H1 (cell line): ENCODE data around the gene CIC. TPM values are rescaled to one million over a fixed set of nuclear protein-coding genes. Genes with fewer than 3 reads are reported as not detected.

ENCODE experiments used
- ATF2 ChIP-seq: IDR thresholded peaks from 2 replicates; pipeline ENCODE4 v1.6.1; 2012; ENCODE audit warnings: low read length, inconsistent platforms
- CTCF ChIP-seq, 3 experiments: IDR thresholded peaks; 1 replicate in 2 of 3; 2 replicates in 1 of 3; pipeline versions ENCODE4 v1.5.1 to v1.6.1; 2011; ENCODE audit warnings: low read length in 3 of 3, mild to moderate bottlenecking in 3 of 3, inconsistent platforms in 2 of 3, low read depth in 1 of 3, moderate library complexity in 1 of 3; ENCODE audit not compliant: insufficient read depth in 1 of 3; ENCODE audit errors: control extremely low read depth in 1 of 3
- polyA plus RNA-seq, 7 experiments: library from polyadenylated mRNA; depleted of rRNA in 3 of 7; stranded (reverse) in 5 of 7; unstranded in 2 of 7; fragments of >200 nt in 5 of 7; fragments of 200-250 nt in 2 of 7; gene quantifications; 1 replicate in 5 of 7; 2 replicates in 1 of 7; 4 replicates in 1 of 7; pipeline versions ENCODE4 v1.2.1 to v1.2.3, GENCODE V29; 2011 to 2013; ENCODE audit warnings: missing spikeins in 2 of 7, mixed read lengths in 2 of 7
- total RNA-seq: library from RNA; stranded (reverse); fragmentation: NEBNext Ultra II Directional; extraction: Animal tissue kit (Norgen Biotek cat#: 25700); gene quantifications from 2 replicates; pipeline ENCODE4 v1.2.1, GENCODE V29; 2021

The CIC gene
- total and polyA plus RNA-seq, 2 of the 8 experiments (the other 6 are each of a cell fraction or from before 2014, with no cell fraction given), result 13.2 to 43.6 TPM

- TF ChIP-seq ATF2 (peak; percentile 69; the same call in 1 of the 2 replicates), CTCF (IDR thresholded peaks at IDR 0.05; ENCODE audit: control extremely low read depth in 1 of 3, insufficient read depth in 1 of 3, low read depth in 1 of 3, low read length in 3 of 3) (no peak)
- TF ChIP-seq, all 59 proteins: peak for 18
Observed at GRCh38 chr19:42242512-42243409, 26.3 kb upstream of the CIC start, which contains the start of gene GSK3A (continued).
